GM18499 (cell line): ENCODE results near the gene OSBPL3.
"Not testable (repeated sequence)": the region's sequence is repeated elsewhere in the genome, so short reads cannot be mapped to it uniquely, and the experiment has no call there.

Experiments
- ATAC-seq: cut with Tn5 transposase; IDR thresholded peaks from one replicate; pipeline ENCODE4 v1.9.1; 2021; ENCODE audit warnings: moderate number of reproducible peaks; ENCODE audit not compliant: insufficient read depth, unreplicated experiment

Gene OSBPL3, protein sequence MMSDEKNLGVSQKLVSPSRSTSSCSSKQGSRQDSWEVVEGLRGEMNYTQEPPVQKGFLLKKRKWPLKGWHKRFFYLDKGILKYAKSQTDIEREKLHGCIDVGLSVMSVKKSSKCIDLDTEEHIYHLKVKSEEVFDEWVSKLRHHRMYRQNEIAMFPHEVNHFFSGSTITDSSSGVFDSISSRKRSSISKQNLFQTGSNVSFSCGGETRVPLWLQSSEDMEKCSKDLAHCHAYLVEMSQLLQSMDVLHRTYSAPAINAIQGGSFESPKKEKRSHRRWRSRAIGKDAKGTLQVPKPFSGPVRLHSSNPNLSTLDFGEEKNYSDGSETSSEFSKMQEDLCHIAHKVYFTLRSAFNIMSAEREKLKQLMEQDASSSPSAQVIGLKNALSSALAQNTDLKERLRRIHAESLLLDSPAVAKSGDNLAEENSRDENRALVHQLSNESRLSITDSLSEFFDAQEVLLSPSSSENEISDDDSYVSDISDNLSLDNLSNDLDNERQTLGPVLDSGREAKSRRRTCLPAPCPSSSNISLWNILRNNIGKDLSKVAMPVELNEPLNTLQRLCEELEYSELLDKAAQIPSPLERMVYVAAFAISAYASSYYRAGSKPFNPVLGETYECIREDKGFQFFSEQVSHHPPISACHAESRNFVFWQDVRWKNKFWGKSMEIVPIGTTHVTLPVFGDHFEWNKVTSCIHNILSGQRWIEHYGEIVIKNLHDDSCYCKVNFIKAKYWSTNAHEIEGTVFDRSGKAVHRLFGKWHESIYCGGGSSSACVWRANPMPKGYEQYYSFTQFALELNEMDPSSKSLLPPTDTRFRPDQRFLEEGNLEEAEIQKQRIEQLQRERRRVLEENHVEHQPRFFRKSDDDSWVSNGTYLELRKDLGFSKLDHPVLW

DNA sequence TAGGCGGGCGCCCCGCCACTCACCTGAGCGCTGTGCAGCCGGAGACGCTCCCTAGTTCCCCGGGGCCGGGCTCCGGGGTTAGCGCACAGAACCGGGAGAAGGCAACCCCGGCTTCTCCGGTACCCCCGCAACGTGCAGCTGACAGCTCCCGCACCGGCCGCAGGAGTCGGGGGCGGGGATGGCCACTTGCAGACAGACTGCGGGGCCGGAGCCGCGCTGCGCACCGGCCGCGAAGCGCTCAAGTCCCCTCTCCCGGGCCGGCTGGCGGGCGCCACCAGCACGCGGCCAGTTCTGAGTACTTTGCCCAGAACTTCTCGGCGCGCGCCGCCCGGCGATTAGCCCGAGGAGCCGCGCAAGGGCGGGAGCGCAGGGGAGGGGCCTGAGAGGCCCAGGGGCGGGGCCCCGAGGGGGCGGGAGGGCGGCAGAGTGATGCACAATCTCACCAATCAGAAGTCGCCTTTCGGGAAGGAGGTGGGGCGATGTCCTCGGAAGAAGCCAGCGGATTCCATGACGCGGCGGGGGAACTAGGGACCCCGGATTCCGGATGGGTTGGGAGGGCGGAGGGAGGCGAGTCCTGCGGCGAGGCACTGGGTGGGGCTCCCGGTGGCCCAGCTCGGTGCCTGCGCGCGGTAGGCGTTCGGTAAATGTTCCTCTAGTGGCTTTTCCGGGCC is at the start of gene OSBPL3:
TSS of gene OSBPL3 (minus strand) at position 316 of the 671 bp plus-strand sequence. CDS start 87,706 bp downstream, outside the sequence.
- peak; percentile 42 for ATAC-seq

GRCh38 chr7:25029075-25029474 is 49.1 kb upstream of the OSBPL3 start:
- ATAC-seq = no peak

DNA sequence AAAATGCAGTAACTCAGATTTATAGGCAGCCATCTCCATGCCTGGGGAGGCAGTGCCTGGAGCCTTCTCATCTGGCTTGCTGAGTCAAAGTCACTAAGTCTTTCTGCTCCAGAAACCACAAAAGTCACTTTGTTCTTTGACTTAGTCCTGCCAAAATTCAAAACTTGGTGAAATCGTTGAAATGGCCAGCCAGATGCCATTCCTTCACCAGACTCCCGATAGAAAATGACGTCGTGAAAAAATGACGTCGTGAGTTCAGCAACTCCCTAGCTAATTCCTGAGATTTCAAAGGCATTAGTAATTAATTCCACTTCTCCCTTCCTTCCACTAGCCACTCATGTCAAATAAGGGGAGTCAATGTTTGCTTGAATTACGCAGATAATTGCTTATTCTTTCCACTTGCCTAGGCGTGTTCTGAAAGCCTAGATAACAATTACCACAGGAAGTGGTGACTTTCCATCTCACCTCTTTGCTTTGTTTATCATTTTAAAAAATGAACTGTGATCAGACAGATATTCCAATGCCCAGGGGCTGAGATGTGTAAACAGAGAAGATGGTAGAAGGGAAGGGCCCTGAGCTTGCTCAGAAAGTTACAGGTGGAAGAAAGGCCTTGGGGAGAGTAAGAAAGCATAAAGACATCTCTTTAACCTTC is 48.5 kb upstream of the OSBPL3 start:
- no peak for ATAC-seq

- no peak for ATAC-seq
Observed at GRCh38 chr7:25026156-25026555, 46.2 kb upstream of the OSBPL3 start.

- ATAC-seq = no peak
Observed at GRCh38 chr7:25025218-25025671, 45.3 kb upstream of the OSBPL3 start.

GRCh38 chr7:25024066-25024465 is 44.1 kb upstream of the OSBPL3 start:
- ATAC-seq = no peak

- not testable (repeated sequence) for ATAC-seq
Observed at GRCh38 chr7:25017671-25018070, 37.7 kb upstream of the OSBPL3 start.

DNA sequence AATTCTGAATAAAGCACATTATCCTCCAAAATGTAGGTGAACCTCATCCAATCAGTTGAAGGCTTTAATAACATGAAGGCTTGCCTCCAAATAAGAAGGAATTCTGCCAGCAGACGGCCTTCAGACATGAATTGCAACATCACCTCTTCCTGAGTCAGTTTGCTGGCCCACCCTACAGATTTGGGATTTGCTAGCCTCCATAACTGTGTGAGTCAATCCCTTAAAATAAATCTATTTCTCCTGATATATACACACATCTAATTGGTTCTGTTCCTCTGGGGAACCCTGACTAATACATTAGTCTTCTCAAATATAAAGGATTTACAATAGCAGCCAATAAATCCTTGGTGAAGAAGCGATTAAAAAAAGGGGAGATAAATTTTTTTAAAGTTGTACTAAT is 34.8 kb upstream of the OSBPL3 start:
- no peak for ATAC-seq

DNA sequence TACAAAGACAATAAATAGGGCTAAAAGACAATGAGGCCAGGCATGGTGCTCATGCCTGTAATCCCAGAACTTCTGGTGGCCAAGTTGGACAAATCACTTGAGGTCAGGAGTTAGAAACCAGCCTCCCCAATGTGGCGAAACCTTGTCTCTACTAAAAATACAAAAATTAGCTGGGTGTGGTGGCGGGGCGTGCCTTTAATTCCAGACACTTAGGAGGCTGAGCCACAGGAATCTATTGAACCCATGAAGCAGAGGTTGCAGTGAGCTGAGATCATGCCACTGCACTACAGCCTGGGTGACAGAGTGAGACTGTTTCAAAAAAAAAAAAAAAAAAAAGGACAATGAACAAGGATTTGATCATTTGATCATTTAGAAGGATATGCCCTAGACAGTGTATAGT is 32.7 kb upstream of the OSBPL3 start:
- ATAC-seq = not testable (repeated sequence)

DNA sequence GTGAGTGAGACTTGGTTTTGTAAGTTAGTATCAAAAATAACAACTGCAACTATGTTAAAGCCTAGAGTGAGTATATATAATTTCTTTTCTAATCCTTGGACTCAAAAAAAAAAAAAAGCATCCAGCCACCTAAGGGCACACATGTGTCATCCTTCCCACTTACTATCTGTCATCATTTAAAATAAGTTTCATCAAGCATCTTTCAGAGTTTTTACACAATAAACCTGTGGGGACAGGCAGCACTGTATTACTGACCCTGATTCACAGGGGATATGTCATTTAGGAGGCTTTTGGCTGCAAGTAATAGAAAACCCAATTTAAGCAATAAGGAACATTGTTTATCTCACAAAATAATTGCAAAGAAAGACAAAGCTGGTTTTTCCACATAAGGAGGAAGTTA is 32.3 kb upstream of the OSBPL3 start:
- ATAC-seq = no peak

- no peak for ATAC-seq
Observed at GRCh38 chr7:25009257-25009656, 29.3 kb upstream of the OSBPL3 start.

DNA sequence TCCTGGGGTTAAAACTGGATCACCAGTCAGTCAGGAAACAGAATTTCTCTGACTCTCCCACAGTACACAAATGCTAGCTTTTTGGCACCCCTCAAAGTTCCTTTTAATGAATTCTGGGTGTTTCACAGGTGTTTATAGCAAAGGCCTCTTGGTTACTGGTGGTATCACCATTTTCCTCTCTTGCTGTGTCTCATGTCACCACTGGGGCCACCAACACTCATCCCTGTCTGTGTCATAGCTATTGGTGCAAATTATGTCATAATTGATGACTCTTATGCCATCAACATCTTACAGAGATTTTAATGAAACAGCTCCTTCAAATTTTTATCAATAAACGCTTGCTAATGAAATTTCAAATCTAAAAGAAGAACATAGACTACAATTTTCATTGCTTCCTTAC is 27.7 kb upstream of the OSBPL3 start:
- ATAC-seq = no peak

- no peak for ATAC-seq
Observed at GRCh38 chr7:25006276-25006675, 26.3 kb upstream of the OSBPL3 start.

GRCh38 chr7:25005658-25006057 is 25.7 kb upstream of the OSBPL3 start:
- no peak for ATAC-seq

DNA sequence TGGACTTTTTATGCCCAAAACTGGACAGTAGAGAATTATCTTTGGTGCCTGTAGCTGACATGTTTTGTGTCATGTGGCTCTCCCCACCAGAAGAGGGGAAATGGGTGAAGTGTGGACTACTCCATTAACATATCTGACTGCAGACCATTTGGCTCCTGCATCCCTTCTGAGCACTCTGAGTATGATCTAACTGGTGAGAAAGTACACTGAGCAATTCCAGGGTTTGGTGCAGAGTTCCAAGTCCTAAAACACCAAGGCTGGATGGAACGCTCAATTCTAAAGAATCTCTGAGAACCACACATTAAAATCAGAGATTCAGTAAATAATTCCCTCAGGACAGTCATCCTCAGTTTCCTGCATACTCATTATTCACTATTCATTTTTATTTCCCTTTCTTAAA is 22.8 kb upstream of the OSBPL3 start:
- ATAC-seq = no peak

GRCh38 chr7:24995466-24995865 is 15.5 kb upstream of the OSBPL3 start:
- ATAC-seq = no peak

DNA sequence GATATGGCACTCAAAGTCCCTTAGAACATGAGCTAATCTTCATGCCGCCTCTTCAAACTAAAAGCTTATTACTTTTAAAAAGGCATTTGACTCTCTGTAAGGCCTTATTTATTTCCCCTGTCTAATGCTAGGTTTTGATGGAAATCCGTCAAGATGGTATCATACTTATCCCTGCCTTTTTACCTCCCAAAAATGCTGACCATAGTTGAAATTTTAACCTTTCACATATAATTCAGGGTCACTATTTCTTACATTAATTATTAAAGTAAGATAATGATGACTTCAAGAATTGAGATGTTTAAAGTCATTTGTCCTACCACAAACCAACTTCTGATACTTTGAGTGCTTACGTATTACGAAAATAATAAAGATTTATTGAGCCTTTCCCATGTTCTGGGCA is 12.3 kb upstream of the OSBPL3 start:
- ATAC-seq = no peak

- ATAC-seq = no peak
Observed at GRCh38 chr7:24991353-24991752, 11.4 kb upstream of the OSBPL3 start.

GRCh38 chr7:24987331-24987842 is 7.4 kb upstream of the OSBPL3 start:
- no peak for ATAC-seq

DNA sequence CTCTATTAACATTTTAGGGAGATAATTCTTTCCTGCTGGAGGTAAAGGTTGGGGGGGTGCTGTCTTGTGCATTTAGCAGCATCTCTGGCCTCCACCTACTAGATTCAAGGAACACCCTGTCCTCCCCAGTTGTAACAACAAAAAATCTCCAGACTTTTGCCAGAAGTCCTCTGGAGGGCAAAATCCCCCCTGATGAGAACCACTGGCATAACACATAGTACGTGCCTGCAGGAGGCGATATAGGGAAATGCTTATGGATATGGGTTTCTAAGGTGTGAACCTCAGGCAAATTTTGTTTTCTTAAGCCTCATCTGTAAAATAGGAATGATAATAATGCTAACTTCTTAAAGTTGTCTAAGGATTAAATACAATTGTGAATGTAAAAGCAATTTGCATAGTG is 2.9 kb upstream of the OSBPL3 start:
- ATAC-seq = no peak
